HG03378 (cell line): Measurements from ENCODE around the gene MMP7.
A peak's percentile ranks its signal among the peaks of the same experiment; 100 is the strongest.

ENCODE experiments used
- ATAC-seq: cut with Tn5 transposase; IDR thresholded peaks from one replicate; pipeline ENCODE4 v1.9.1; 2021; ENCODE audit warnings: mild to moderate bottlenecking, moderate library complexity; ENCODE audit not compliant: unreplicated experiment

MMP7 gene

GRCh38 chr11:102530558-102530957 lies at the start of gene MMP7:
MMP7 (minus strand) TSS chr11:102530747; CDS start chr11:102530700, 47 bp downstream.
- peak; percentile 67 for ATAC-seq

- ATAC-seq, result no peak
These were observed 47.2 kb upstream of the MMP7 start for GRCh38 chr11:102577723-102578122.

GRCh38 chr11:102577182-102577581 lies 46.6 kb upstream of the MMP7 start:
- peak; percentile 70 for ATAC-seq

GRCh38 chr11:102576350-102576749 lies 45.8 kb upstream of the MMP7 start:
- no peak for ATAC-seq

- no peak for ATAC-seq
These were observed 44.5 kb upstream of the MMP7 start for GRCh38 chr11:102575012-102575411.

- ATAC-seq, result no peak
These were observed 43.3 kb upstream of the MMP7 start for GRCh38 chr11:102573851-102574250.

- ATAC-seq, result no peak
These were observed 42.1 kb upstream of the MMP7 start for GRCh38 chr11:102572554-102573220.

GRCh38 chr11:102568851-102569250 lies 38.3 kb upstream of the MMP7 start:
- no peak for ATAC-seq

- ATAC-seq, result no peak
These were observed 35.6 kb upstream of the MMP7 start for GRCh38 chr11:102566112-102566511.

GRCh38 chr11:102564110-102564509 lies 33.6 kb upstream of the MMP7 start:
- peak; percentile 75 for ATAC-seq

- no peak for ATAC-seq
These were observed 31.1 kb upstream of the MMP7 start for GRCh38 chr11:102561636-102562035.

GRCh38 chr11:102560555-102561011 lies 30.0 kb upstream of the MMP7 start:
- ATAC-seq, result peak; percentile 79

- ATAC-seq, result peak; percentile 42
These were observed 29.3 kb upstream of the MMP7 start for GRCh38 chr11:102559839-102560238.

- ATAC-seq, result no peak
These were observed 24.5 kb upstream of the MMP7 start for GRCh38 chr11:102555091-102555490.

GRCh38 chr11:102553835-102554282 lies 23.3 kb upstream of the MMP7 start:
- ATAC-seq, result peak; percentile 94

- ATAC-seq, result no peak
These were observed 22.1 kb upstream of the MMP7 start for GRCh38 chr11:102552447-102553194.

GRCh38 chr11:102552020-102552419 lies 21.5 kb upstream of the MMP7 start:
- no peak for ATAC-seq

GRCh38 chr11:102551169-102551781 lies 20.7 kb upstream of the MMP7 start:
- no peak for ATAC-seq

- ATAC-seq, result peak; percentile 91
These were observed 16.4 kb upstream of the MMP7 start for GRCh38 chr11:102546923-102547471.

GRCh38 chr11:102546427-102546826 lies 15.9 kb upstream of the MMP7 start:
- ATAC-seq, result peak; percentile 53

GRCh38 chr11:102545701-102546100 lies 15.2 kb upstream of the MMP7 start:
- no peak for ATAC-seq
